ENCODE measurements around the gene ZNF280B. TPM values are rescaled to one million over a fixed set of nuclear protein-coding genes. Genes with fewer than 3 reads are reported as not detected.
"Not testable (repeated sequence)": the region's sequence is repeated elsewhere in the genome, so short reads cannot be mapped to it uniquely, and the experiment has no call there.

ZNF280B gene
- total RNA-seq, 1 experiment from 2014 or later: 7.7 TPM

DNA sequence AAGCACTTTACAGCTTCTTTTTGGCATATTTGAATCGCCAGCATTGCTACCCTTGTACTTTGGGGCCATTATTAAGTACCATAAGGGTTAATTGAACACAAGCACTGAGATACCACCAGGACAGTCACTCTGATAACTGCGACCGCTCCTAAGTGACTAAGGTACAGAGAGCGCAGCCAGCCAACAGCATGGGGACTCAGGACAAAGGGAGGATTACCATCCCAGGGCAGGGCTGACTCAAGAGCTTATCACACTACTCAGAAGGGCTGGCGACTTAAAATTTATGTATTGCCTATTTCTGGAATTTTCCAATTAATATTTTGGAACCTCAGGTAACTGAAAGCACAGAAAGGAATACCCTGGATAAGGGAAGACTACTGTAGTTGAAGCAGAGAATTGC, 11.0 kb upstream of the ZNF280B start:
- Histone ChIP-seq H3K27me3 (replicated peaks; ENCODE audit: insufficient read depth, low read depth, low read length, poor library complexity) (peaks cover 11% of the 10 kb centered on the region), H3K4me3 (ENCODE audit: low read depth, low read length, poor library complexity, severe bottlenecking) (no peak overlapping the region), H3K27ac (ENCODE audit: low read depth, low read length, poor library complexity, severe bottlenecking) (no peak overlapping the region), H3K4me1 (ENCODE audit: insufficient read depth, low read length, poor library complexity, severe bottlenecking) (no peaks in the 10 kb centered on the region), H3K36me3 (ENCODE audit: insufficient read depth, low read length, poor library complexity, severe bottlenecking) (no peaks in the 10 kb centered on the region), H3K9me3 (ENCODE audit: low read depth, low read length, poor library complexity, severe bottlenecking) (no peaks in the 10 kb centered on the region)
- no TSS peak for BruUV-seq (replicated peaks)
- TF ChIP-seq, protein P1, sequence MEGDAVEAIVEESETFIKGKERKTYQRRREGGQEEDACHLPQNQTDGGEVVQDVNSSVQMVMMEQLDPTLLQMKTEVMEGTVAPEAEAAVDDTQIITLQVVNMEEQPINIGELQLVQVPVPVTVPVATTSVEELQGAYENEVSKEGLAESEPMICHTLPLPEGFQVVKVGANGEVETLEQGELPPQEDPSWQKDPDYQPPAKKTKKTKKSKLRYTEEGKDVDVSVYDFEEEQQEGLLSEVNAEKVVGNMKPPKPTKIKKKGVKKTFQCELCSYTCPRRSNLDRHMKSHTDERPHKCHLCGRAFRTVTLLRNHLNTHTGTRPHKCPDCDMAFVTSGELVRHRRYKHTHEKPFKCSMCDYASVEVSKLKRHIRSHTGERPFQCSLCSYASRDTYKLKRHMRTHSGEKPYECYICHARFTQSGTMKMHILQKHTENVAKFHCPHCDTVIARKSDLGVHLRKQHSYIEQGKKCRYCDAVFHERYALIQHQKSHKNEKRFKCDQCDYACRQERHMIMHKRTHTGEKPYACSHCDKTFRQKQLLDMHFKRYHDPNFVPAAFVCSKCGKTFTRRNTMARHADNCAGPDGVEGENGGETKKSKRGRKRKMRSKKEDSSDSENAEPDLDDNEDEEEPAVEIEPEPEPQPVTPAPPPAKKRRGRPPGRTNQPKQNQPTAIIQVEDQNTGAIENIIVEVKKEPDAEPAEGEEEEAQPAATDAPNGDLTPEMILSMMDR (conservative IDR thresholded peaks at IDR 0.05; ENCODE audit: low read depth, low read length): no peak
- no peak for TF ChIP-seq EZH2 (IDR thresholded peaks at IDR 0.05; ENCODE audit: borderline replicate concordance, low read depth, low read length, poor library complexity, severe bottlenecking)
- ChIA-PET POLR2A (ENCODE audit: low non-redundant PET) (no interaction called here), CTCF (no interaction called here)
- intact Hi-C loops (cut with micrococcal nuclease; ENCODE audit: unreplicated experiment): no loop called here
- no peak for DNase-seq (ENCODE audit: low spot score)

DNA sequence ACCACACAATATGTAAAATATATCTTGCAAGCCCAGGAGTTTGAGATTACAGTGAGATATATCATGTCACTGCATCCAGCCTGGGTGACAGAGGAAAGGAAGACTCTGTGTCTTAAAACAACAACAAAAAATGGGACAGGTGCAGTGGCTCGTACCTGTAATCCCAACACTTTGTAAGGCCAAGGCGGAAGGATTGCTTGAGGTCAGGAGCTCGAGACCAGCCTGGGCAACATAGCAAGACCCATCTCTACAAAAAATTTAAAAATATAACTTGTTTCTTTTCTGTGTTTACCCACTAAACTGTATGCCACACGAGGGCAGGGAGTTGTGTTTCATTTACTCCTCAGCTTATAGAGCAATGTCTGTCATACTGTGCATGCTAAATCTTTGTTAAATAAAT, 8.4 kb upstream of the ZNF280B start:
- ChIA-PET CTCF (interaction anchor here (0.8 kb wide), 1 partner anchor 10 kb away, joined by 4 read pairs; no protein-coding TSS in a partner anchor), POLR2A (ENCODE audit: low non-redundant PET) (no interaction called here)
- intact Hi-C loops (cut with micrococcal nuclease; ENCODE audit: unreplicated experiment): no loop called here
- Histone ChIP-seq H3K27me3 (replicated peaks; ENCODE audit: insufficient read depth, low read depth, low read length, poor library complexity) (peaks cover 34% of the 10 kb centered on the region), H3K9me3 (ENCODE audit: low read depth, low read length, poor library complexity, severe bottlenecking) (no peaks in the 10 kb centered on the region), H3K4me3 (ENCODE audit: low read depth, low read length, poor library complexity, severe bottlenecking) (no peak overlapping the region), H3K36me3 (ENCODE audit: insufficient read depth, low read length, poor library complexity, severe bottlenecking) (no peaks in the 10 kb centered on the region), H3K4me1 (ENCODE audit: insufficient read depth, low read length, poor library complexity, severe bottlenecking) (no peaks in the 10 kb centered on the region), H3K27ac (ENCODE audit: low read depth, low read length, poor library complexity, severe bottlenecking) (no peak overlapping the region)
- no TSS peak for BruUV-seq (replicated peaks)
- DNase-seq (ENCODE audit: low spot score): no peak
- no peak for TF ChIP-seq EZH2 (IDR thresholded peaks at IDR 0.05; ENCODE audit: borderline replicate concordance, low read depth, low read length, poor library complexity, severe bottlenecking)
- TF ChIP-seq, protein P1 (conservative IDR thresholded peaks at IDR 0.05; ENCODE audit: low read depth, low read length): no peak

DNA sequence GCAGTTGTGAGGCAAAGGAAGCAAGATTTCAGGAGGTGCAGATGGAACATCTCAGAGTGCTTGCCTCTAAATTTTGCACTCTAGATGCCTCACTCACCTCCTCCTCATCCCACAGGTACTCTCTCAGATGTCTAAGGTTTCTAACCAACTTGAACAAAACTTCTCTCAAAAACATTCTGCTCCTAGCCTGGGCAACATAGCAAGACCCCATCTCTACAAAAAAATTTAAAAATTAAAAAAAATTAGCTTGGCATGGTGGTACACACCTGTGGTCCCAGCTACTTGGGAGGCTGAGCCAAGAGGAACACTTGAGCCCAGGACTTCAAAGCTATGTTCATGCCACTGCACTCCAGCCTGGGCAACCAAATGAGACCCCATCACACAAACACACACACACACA, 7.3 kb upstream of the ZNF280B start:
- BruUV-seq (replicated peaks): no TSS peak
- H3K4me1 ChIP-seq (ENCODE audit: insufficient read depth, low read length, poor library complexity, severe bottlenecking): no peaks in the 10 kb centered on the region
- no peaks in the 10 kb centered on the region for H3K36me3 ChIP-seq (ENCODE audit: insufficient read depth, low read length, poor library complexity, severe bottlenecking)
- intact Hi-C loops (cut with micrococcal nuclease; ENCODE audit: unreplicated experiment): no loop called here
- POLR2A ChIA-PET (ENCODE audit: low non-redundant PET): no interaction called here
- DNase-seq (ENCODE audit: low spot score): no peak
- peaks cover 38% of the 10 kb centered on the region for H3K27me3 ChIP-seq (replicated peaks; ENCODE audit: insufficient read depth, low read depth, low read length, poor library complexity)
- no peak overlapping the region for H3K4me3 ChIP-seq (ENCODE audit: low read depth, low read length, poor library complexity, severe bottlenecking)
- H3K27ac ChIP-seq (ENCODE audit: low read depth, low read length, poor library complexity, severe bottlenecking): no peak overlapping the region
- H3K9me3 ChIP-seq (ENCODE audit: low read depth, low read length, poor library complexity, severe bottlenecking): no peaks in the 10 kb centered on the region
- CTCF ChIA-PET: no interaction called here
- TF ChIP-seq, protein P1 (conservative IDR thresholded peaks at IDR 0.05; ENCODE audit: low read depth, low read length): no peak
- no peak for TF ChIP-seq EZH2 (IDR thresholded peaks at IDR 0.05; ENCODE audit: borderline replicate concordance, low read depth, low read length, poor library complexity, severe bottlenecking)

DNA sequence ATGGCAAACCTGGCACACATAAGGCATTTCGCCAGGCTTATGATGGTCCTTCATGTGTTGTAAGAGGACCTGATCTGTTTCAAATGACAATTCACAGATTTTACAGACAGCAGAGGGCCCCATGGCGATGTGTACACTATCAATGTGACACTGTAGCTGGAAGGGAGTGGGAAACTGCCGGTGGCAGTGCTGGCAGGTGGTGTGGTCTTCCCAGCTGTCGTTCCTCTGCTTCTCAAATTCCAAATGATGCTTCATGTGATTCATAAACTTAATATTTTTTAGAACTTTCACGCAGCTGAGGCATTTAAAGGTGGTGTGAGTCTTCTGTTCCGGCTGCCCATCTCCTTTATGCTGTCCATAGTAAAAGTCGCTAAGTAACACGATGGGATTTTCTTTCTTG, 5.9 kb upstream of the ZNF280B start:
- DNase-seq (ENCODE audit: low spot score); H3K27ac ChIP-seq (ENCODE audit: low read depth, low read length, poor library complexity, severe bottlenecking); BruUV-seq (replicated peaks); intact Hi-C loops (cut with micrococcal nuclease; ENCODE audit: unreplicated experiment); CTCF ChIA-PET; H3K4me1 ChIP-seq (ENCODE audit: insufficient read depth, low read length, poor library complexity, severe bottlenecking); POLR2A ChIA-PET (ENCODE audit: low non-redundant PET); H3K9me3 ChIP-seq (ENCODE audit: low read depth, low read length, poor library complexity, severe bottlenecking); H3K36me3 ChIP-seq (ENCODE audit: insufficient read depth, low read length, poor library complexity, severe bottlenecking); H3K4me3 ChIP-seq (ENCODE audit: low read depth, low read length, poor library complexity, severe bottlenecking): not testable (repeated sequence)
- peaks cover 38% of the 10 kb centered on the region for H3K27me3 ChIP-seq (replicated peaks; ENCODE audit: insufficient read depth, low read depth, low read length, poor library complexity)

Measured in A673 (cell line).